Testis (tissue), 3 donors: ENCODE data around the gene PARM1. TPM values are rescaled to one million over a fixed set of nuclear protein-coding genes. Genes with fewer than 3 reads are reported as not detected.

ENCODE experiments used
- DNase-seq: peaks from one replicate; pipeline ENCODE4 v3.0.0-alpha.2; 2019
- H3K27ac ChIP-seq, 2 donors: fragments of 200-600 bp; sonication (generic); one replicate each; pipeline ENCODE4 v1.5.1; 2019
- H3K27me3 ChIP-seq: fragments of 200-600 bp; sonication (generic); one replicate; pipeline ENCODE4 v1.5.1; 2019
- H3K36me3 ChIP-seq: fragments of 200-600 bp; sonication (generic); one replicate; pipeline ENCODE4 v1.5.1; 2017; ENCODE audit warnings: low read depth; ENCODE audit errors: missing control alignments
- H3K4me1 ChIP-seq: fragments of 200-600 bp; sonication (generic); one replicate; pipeline ENCODE4 v1.5.1; 2019
- H3K4me3 ChIP-seq, 2 donors: fragments of 200-600 bp; sonication (generic); one replicate each; pipeline ENCODE4 v1.5.1; 2017 to 2019
- H3K9me3 ChIP-seq: fragments of 200-600 bp; sonication (generic); one replicate; pipeline ENCODE4 v1.5.1; 2017
- CTCF ChIP-seq, 3 experiments: fragments of 450-650 bp in 2 of 3; fragments of 200-600 bp in 1 of 3; sonication (generic) in 1 of 3; IDR thresholded peaks; one replicate each; pipeline ENCODE4 v1.5.1; 2016 to 2019; ENCODE audit warnings: antibody characterized with exemption in 3 of 3, mild to moderate bottlenecking in 2 of 3, moderate library complexity in 1 of 3
- POLR2A ChIP-seq: fragments of 450-650 bp; IDR thresholded peaks from one replicate; pipeline ENCODE4 v1.6.1; 2017; ENCODE audit warnings: antibody characterized with exemption, mild to moderate bottlenecking, moderate library complexity
- WGBS, 2 donors: methylation state at CpG; one replicate each; pipeline ENCODE4 v1.1.5; 2018; 5-methylcytosine and 5-hydroxymethylcytosine counted together
- intact Hi-C: fragments of 100-400 bp; cut with DNase I; formaldehyde crosslinking; loops from one replicate; pipeline ENCODE4 v1.15.1; 2023; ENCODE audit warnings: low total_unique reads
- polyA plus RNA-seq: library from polyadenylated mRNA; stranded (reverse); fragments of 350-450 nt; fragmentation: Illumina TruSeq; extraction: RNeasy Lipid Tissue Mini Kit (QIAGEN cat#74804); gene quantifications from one replicate; pipeline ENCODE4 v1.2.3, GENCODE V29; 2014; ENCODE audit warnings: low read depth, low replicate concordance; ENCODE audit not compliant: insufficient read depth
- total RNA-seq, 2 donors: library from RNA; depleted of rRNA; stranded (reverse); fragments of >200 nt; gene quantifications; one replicate each; pipeline ENCODE4 v1.2.3, GENCODE V29; 2016

Gene PARM1
- total and polyA plus RNA-seq, 3 donors from 2014 or later: 29.0 to 40.5 (median 40.1) TPM

- Histone ChIP-seq H3K4me1 (no peaks in the 10 kb centered on the region), H3K9me3 (no peaks in the 10 kb centered on the region), H3K27me3 (no peaks in the 10 kb centered on the region), H3K4me3 (no peak overlapping the region), H3K36me3 (no peaks in the 10 kb centered on the region), H3K27ac (no peak overlapping the region)
- intact Hi-C loops: no loop called here
- DNase-seq: no peak
- WGBS, 2 donors: 82 to 91% methylated on average over 5 of the region's 5 CpGs
- TF ChIP-seq CTCF (IDR thresholded peaks at IDR 0.05): no peak
- TF ChIP-seq POLR2A: no peak
Measured at GRCh38 chr4:75035321-75035720, 102.4 kb downstream of the PARM1 start.

- Histone ChIP-seq H3K27me3 (no peaks in the 10 kb centered on the region), H3K9me3 (no peaks in the 10 kb centered on the region), H3K4me3 (no peak overlapping the region), H3K27ac (peak overlapping the region in 1 of 2 donors; percentile 7), H3K36me3 (no peaks in the 10 kb centered on the region), H3K4me1 (no peaks in the 10 kb centered on the region)
- intact Hi-C loops: no loop called here
- DNase-seq: no peak
- WGBS, 2 donors: 67 to 69% methylated on average over 3 of the region's 3 CpGs
- TF ChIP-seq POLR2A: no peak
- no peak for TF ChIP-seq CTCF (IDR thresholded peaks at IDR 0.05)
Measured at GRCh38 chr4:75036046-75036830, 103.3 kb downstream of the PARM1 start.

GRCh38 chr4:75037252-75037651 lies 104.3 kb downstream of the PARM1 start:
- peaks cover under 1% of the 10 kb centered on the region for H3K4me1 ChIP-seq
- no peaks in the 10 kb centered on the region for H3K27me3 ChIP-seq
- WGBS, 2 donors: 56 to 59% methylated on average over 1 of the region's 1 CpG
- H3K27ac ChIP-seq: peak overlapping the region in 1 of 2 donors; percentile 38
- intact Hi-C loops: no loop called here
- H3K9me3 ChIP-seq: no peaks in the 10 kb centered on the region
- DNase-seq: peak; percentile 71
- H3K4me3 ChIP-seq: no peak overlapping the region
- no peaks in the 10 kb centered on the region for H3K36me3 ChIP-seq
- TF ChIP-seq CTCF (IDR thresholded peaks at IDR 0.05) (no peak), POLR2A (no peak)

- WGBS, 2 donors: 85 to 87% methylated on average over 4 of the region's 4 CpGs
- Histone ChIP-seq H3K4me3 (no peak overlapping the region), H3K4me1 (peaks cover 9% of the 10 kb centered on the region), H3K27me3 (no peaks in the 10 kb centered on the region), H3K36me3 (no peaks in the 10 kb centered on the region), H3K9me3 (no peaks in the 10 kb centered on the region), H3K27ac (no peak overlapping the region)
- no peak for DNase-seq
- TF ChIP-seq POLR2A (no peak), CTCF (IDR thresholded peaks at IDR 0.05) (no peak)
- intact Hi-C loops: no loop called here
Measured at GRCh38 chr4:75038376-75038775, 105.5 kb downstream of the PARM1 start.

- TF ChIP-seq CTCF (IDR thresholded peaks at IDR 0.05): no peak
- TF ChIP-seq POLR2A: no peak
- Histone ChIP-seq H3K4me3 (no peak overlapping the region), H3K36me3 (no peaks in the 10 kb centered on the region), H3K4me1 (peaks cover 9% of the 10 kb centered on the region), H3K9me3 (no peaks in the 10 kb centered on the region), H3K27me3 (no peaks in the 10 kb centered on the region), H3K27ac (no peak overlapping the region)
- DNase-seq: no peak
- WGBS, 2 donors: 95 to 97% methylated on average over 5 of the region's 5 CpGs
- intact Hi-C loops: no loop called here
Measured at GRCh38 chr4:75040703-75041102, 107.8 kb downstream of the PARM1 start.
